ENCODE results near the gene UFSP2. TPM values are rescaled to one million over a fixed set of nuclear protein-coding genes. Genes with fewer than 3 reads are reported as not detected.

UFSP2 gene
- total RNA-seq, 2 experiments from 2014 or later = 27.3 to 40.3 TPM

- Mint-ChIP-seq H3K27me3 (peaks cover 2% of the 10 kb centered on the region), H3K4me3 (peak overlapping the region; percentile 35), H3K4me1 (peaks cover 19% of the 10 kb centered on the region), H3K9me3 (ENCODE audit: low read depth) (no peaks in the 10 kb centered on the region), H3K36me3 (ENCODE audit: low read depth) (peaks cover 4% of the 10 kb centered on the region), H3K27ac (no peak overlapping the region)
- intact Hi-C loops (cut with DNase I, micrococcal nuclease) = loop anchor here in 1 of 2 experiments (1.0 kb wide), 1 partner anchor 44 kb away; the partner anchor contains the start of gene CCDC110
- no peak for ATAC-seq
- DNase-seq = no peak
- CTCF ChIA-PET = interaction anchor here (0.6 to 2.1 kb wide), 4 partner anchors 11 to 32 kb away, joined by 3 to 8 read pairs (median 4); partner anchors contain the start of genes ANKRD37 and LRP2BP
- POLR2A ChIA-PET = no interaction called here
These were observed 1.4 kb upstream of the UFSP2 start for GRCh38 chr4:185426960-185427688.

GRCh38 chr4:185424905-185425646 is 688 bp downstream of the UFSP2 start:
- ChIA-PET POLR2A (interaction anchor here (2.0 kb wide), 1 partner anchor 28 kb away, joined by 11 read pairs; the partner anchor contains the start of gene ANKRD37), CTCF (interaction anchor here (0.6 to 2.1 kb wide), 7 partner anchors 11 to 964 kb away, joined by 3 to 8 read pairs (median 5); partner anchors contain the start of genes ANKRD37 and LRP2BP)
- H3K27me3 Mint-ChIP-seq = no peaks in the 10 kb centered on the region
- intact Hi-C loops (cut with DNase I, micrococcal nuclease) = loop anchor here (1.0 to 2.0 kb wide), 9 partner anchors 29 to 1920 kb away; partner anchors contain the start of genes ANKRD37 (in 2 of the 2), CCDC110 (in 1 of the 2), CFAP97 (in 1 of the 2) and CYP4V2 (in 1 of the 2)
- no peak for ATAC-seq
- peak overlapping the region; percentile 83 for H3K4me3 Mint-ChIP-seq
- H3K36me3 Mint-ChIP-seq (ENCODE audit: low read depth) = peaks cover 15% of the 10 kb centered on the region
- H3K4me1 Mint-ChIP-seq = peaks cover 30% of the 10 kb centered on the region
- DNase-seq = peak; percentile 10
- H3K9me3 Mint-ChIP-seq (ENCODE audit: low read depth) = no peaks in the 10 kb centered on the region
- H3K27ac Mint-ChIP-seq = peak overlapping the region; percentile 90

GRCh38 chr4:185421366-185422124 is 4.2 kb downstream of the UFSP2 start:
- no peak for ATAC-seq
- Mint-ChIP-seq H3K36me3 (ENCODE audit: low read depth) (peaks cover 33% of the 10 kb centered on the region), H3K4me3 (no peak overlapping the region), H3K27ac (peak overlapping the region; percentile 21), H3K4me1 (peaks cover 30% of the 10 kb centered on the region), H3K27me3 (no peaks in the 10 kb centered on the region), H3K9me3 (ENCODE audit: low read depth) (no peaks in the 10 kb centered on the region)
- intact Hi-C loops (cut with DNase I, micrococcal nuclease) = no loop called here
- CTCF ChIA-PET = interaction anchor here (1.6 kb wide), 1 partner anchor 23 kb away, joined by 3 read pairs; no protein-coding TSS in a partner anchor
- POLR2A ChIA-PET = no interaction called here
- no peak for DNase-seq

- CTCF ChIA-PET = interaction anchor here (1.0 kb wide), 1 partner anchor 10 kb away, joined by 3 read pairs; no protein-coding TSS in a partner anchor
- no peak for ATAC-seq
- H3K36me3 Mint-ChIP-seq (ENCODE audit: low read depth) = peaks cover 49% of the 10 kb centered on the region
These were observed 8.8 kb downstream of the UFSP2 start for GRCh38 chr4:185416955-185417354.

GRCh38 chr4:185412412-185412811 is 13.4 kb downstream of the UFSP2 start:
- H3K4me1 Mint-ChIP-seq = no peaks in the 10 kb centered on the region
- ChIA-PET CTCF (no interaction called here), POLR2A (no interaction called here)
- ATAC-seq (no peak), DNase-seq (no peak)
- peaks cover 39% of the 10 kb centered on the region for H3K36me3 Mint-ChIP-seq (ENCODE audit: low read depth)
- no peaks in the 10 kb centered on the region for H3K9me3 Mint-ChIP-seq (ENCODE audit: low read depth)
- H3K27me3 Mint-ChIP-seq = no peaks in the 10 kb centered on the region
- H3K4me3 Mint-ChIP-seq = no peak overlapping the region
- H3K27ac Mint-ChIP-seq = no peak overlapping the region
- intact Hi-C loops (cut with DNase I, micrococcal nuclease) = no loop called here

More at GRCh38 chr4:185416955-185417354, 8.8 kb downstream of the UFSP2 start:
- Mint-ChIP-seq H3K27me3 (no peaks in the 10 kb centered on the region), H3K27ac (no peak overlapping the region), H3K9me3 (ENCODE audit: low read depth) (no peaks in the 10 kb centered on the region), H3K4me1 (peaks cover 10% of the 10 kb centered on the region), H3K4me3 (no peak overlapping the region)
- intact Hi-C loops (cut with DNase I, micrococcal nuclease) = no loop called here
- no peak for DNase-seq
- POLR2A ChIA-PET = no interaction called here

- Mint-ChIP-seq H3K36me3 (ENCODE audit: low read depth) (peaks cover 35% of the 10 kb centered on the region), H3K4me1 (no peaks in the 10 kb centered on the region), H3K27ac (no peak overlapping the region), H3K4me3 (no peak overlapping the region), H3K9me3 (ENCODE audit: low read depth) (no peaks in the 10 kb centered on the region), H3K27me3 (no peaks in the 10 kb centered on the region)
- intact Hi-C loops (cut with DNase I, micrococcal nuclease) = no loop called here
- CTCF ChIA-PET = no interaction called here
- no peak for DNase-seq
- ATAC-seq = no peak
- POLR2A ChIA-PET = no interaction called here
These were observed 13.9 kb downstream of the UFSP2 start for GRCh38 chr4:185411849-185412248.

GRCh38 chr4:185408432-185408831 is 17.3 kb downstream of the UFSP2 start:
- intact Hi-C loops (cut with DNase I, micrococcal nuclease) = no loop called here
- POLR2A ChIA-PET = no interaction called here
- no peak overlapping the region for H3K27ac Mint-ChIP-seq
- DNase-seq (no peak), ATAC-seq (no peak)
- peaks cover 8% of the 10 kb centered on the region for H3K4me1 Mint-ChIP-seq
- H3K27me3 Mint-ChIP-seq = no peaks in the 10 kb centered on the region
- H3K9me3 Mint-ChIP-seq (ENCODE audit: low read depth) = no peaks in the 10 kb centered on the region
- peaks cover 29% of the 10 kb centered on the region for H3K36me3 Mint-ChIP-seq (ENCODE audit: low read depth)
- no peak overlapping the region for H3K4me3 Mint-ChIP-seq
- CTCF ChIA-PET = no interaction called here

GRCh38 chr4:185405296-185405999 is 20.3 kb downstream of the UFSP2 start:
- Mint-ChIP-seq H3K4me1 (peaks cover 8% of the 10 kb centered on the region), H3K9me3 (ENCODE audit: low read depth) (no peaks in the 10 kb centered on the region), H3K36me3 (ENCODE audit: low read depth) (peaks cover 31% of the 10 kb centered on the region), H3K4me3 (no peak overlapping the region), H3K27me3 (no peaks in the 10 kb centered on the region), H3K27ac (peak overlapping the region; percentile 31)
- CTCF ChIA-PET = interaction anchor here (0.9 to 1.7 kb wide), 2 partner anchors 17 to 20 kb away, joined by 5 to 6 read pairs; partner anchors contain the start of gene UFSP2
- ATAC-seq (peak; percentile 49), DNase-seq (no peak)
- intact Hi-C loops (cut with DNase I, micrococcal nuclease) = no loop called here
- POLR2A ChIA-PET = interaction anchor here (0.5 kb wide), 1 partner anchor 59 kb away, joined by 3 read pairs; no protein-coding TSS in a partner anchor

- peaks cover 39% of the 10 kb centered on the region for H3K36me3 Mint-ChIP-seq (ENCODE audit: low read depth)
- no peak overlapping the region for H3K4me3 Mint-ChIP-seq
- H3K4me1 Mint-ChIP-seq = peaks cover 13% of the 10 kb centered on the region
- ChIA-PET POLR2A (interaction anchor here (0.6 kb wide), 1 partner anchor 27 kb away, joined by 3 read pairs; no protein-coding TSS in a partner anchor), CTCF (no interaction called here)
- intact Hi-C loops (cut with DNase I, micrococcal nuclease) = no loop called here
- no peaks in the 10 kb centered on the region for H3K9me3 Mint-ChIP-seq (ENCODE audit: low read depth)
- no peak for ATAC-seq
- DNase-seq = no peak
- no peak overlapping the region for H3K27ac Mint-ChIP-seq
- no peaks in the 10 kb centered on the region for H3K27me3 Mint-ChIP-seq
These were observed 21.7 kb downstream of the UFSP2 start for GRCh38 chr4:185404031-185404430.

- Mint-ChIP-seq H3K36me3 (ENCODE audit: low read depth) (peaks cover 39% of the 10 kb centered on the region), H3K9me3 (ENCODE audit: low read depth) (no peaks in the 10 kb centered on the region), H3K27me3 (no peaks in the 10 kb centered on the region), H3K4me3 (no peak overlapping the region), H3K27ac (peak overlapping the region; percentile 14), H3K4me1 (peaks cover 28% of the 10 kb centered on the region)
- ChIA-PET CTCF (interaction anchor here (0.8 kb wide), 1 partner anchor 23 kb away, joined by 3 read pairs; no protein-coding TSS in a partner anchor), POLR2A (no interaction called here)
- DNase-seq (no peak), ATAC-seq (no peak)
- intact Hi-C loops (cut with DNase I, micrococcal nuclease) = loop anchor here (2.0 to 10.0 kb wide), 5 partner anchors 198 to 1955 kb away; partner anchors contain the start of genes ING2 (in 2 of the 2), CDKN2AIP (in 1 of the 2), RWDD4 (in 1 of the 2) and TRAPPC11 (in 1 of the 2)
These were observed 26.3 kb downstream of the UFSP2 start for GRCh38 chr4:185399466-185399865.

Data from activated CD4-positive, alpha-beta T cell treated with anti-CD3 and anti-CD28 coated beads for 36 hours (primary cell).